GM12801 (cell line): ENCODE data around the gene OR8B3.

Experiments
- TF ChIP-seq, protein P1 (sequence below): IDR thresholded peaks from one replicate; pipeline ENCODE4 v1.5.1; 2011; ENCODE audit warnings: control low read depth; ENCODE audit not compliant: insufficient read length; ENCODE audit errors: extremely low read depth

Gene OR8B3

DNA sequence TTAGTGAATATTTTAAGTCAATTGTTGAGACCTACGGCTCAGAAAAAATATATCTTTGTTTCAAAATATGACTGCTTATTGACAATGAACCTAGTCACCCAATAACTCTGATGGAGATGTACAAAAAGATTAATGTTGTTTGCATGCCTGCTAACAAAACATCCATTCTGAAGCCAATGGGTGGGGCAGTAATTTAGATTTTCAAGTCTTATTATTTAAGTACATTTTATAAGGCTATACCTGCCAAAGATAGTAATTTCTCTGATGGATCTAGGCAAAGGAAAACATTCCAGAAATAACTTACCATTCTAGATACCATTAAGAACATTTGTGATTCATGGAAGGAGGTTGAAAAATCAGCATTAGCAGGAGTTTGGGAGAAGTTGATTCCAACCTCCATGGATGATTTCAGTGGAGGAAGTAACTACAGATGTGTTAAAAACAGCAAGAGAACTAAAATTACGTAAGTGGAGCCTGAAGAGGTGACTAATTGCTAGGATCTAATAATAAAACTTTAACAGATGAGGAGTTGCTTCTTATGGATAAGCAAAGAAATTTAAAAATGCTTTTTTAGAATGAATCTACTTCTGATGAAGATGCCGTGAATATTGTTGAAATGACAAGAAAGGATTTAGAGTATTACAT lies 52.4 kb downstream of the OR8B3 start:
- TF ChIP-seq, protein P1, sequence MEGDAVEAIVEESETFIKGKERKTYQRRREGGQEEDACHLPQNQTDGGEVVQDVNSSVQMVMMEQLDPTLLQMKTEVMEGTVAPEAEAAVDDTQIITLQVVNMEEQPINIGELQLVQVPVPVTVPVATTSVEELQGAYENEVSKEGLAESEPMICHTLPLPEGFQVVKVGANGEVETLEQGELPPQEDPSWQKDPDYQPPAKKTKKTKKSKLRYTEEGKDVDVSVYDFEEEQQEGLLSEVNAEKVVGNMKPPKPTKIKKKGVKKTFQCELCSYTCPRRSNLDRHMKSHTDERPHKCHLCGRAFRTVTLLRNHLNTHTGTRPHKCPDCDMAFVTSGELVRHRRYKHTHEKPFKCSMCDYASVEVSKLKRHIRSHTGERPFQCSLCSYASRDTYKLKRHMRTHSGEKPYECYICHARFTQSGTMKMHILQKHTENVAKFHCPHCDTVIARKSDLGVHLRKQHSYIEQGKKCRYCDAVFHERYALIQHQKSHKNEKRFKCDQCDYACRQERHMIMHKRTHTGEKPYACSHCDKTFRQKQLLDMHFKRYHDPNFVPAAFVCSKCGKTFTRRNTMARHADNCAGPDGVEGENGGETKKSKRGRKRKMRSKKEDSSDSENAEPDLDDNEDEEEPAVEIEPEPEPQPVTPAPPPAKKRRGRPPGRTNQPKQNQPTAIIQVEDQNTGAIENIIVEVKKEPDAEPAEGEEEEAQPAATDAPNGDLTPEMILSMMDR = no peak
